Fibroblast of lung (primary cell): Measurements from ENCODE around the gene NCOA5. TPM values are rescaled to one million over a fixed set of nuclear protein-coding genes. Genes with fewer than 3 reads are reported as not detected.

Experiments used
- DNase-seq, 2 donors: peaks; one replicate each; pipeline versions ENCODE4 v3.0.0 to v3.0.0-alpha.2; 2010; ENCODE audit warnings: low read depth in 2 of 2
- H2AFZ ChIP-seq: 2 replicates; pipeline ENCODE4 v1.5.1; 2012; ENCODE audit warnings: low read length, control low read depth, inconsistent platforms
- H3K27ac ChIP-seq: 2 replicates; pipeline ENCODE4 v1.5.1; 2011; ENCODE audit warnings: low read length, control low read depth; ENCODE audit not compliant: insufficient read depth
- H3K27me3 ChIP-seq: 2 replicates; pipeline ENCODE4 v1.5.1; 2011; ENCODE audit warnings: mild to moderate bottlenecking, low read length; ENCODE audit not compliant: control insufficient read depth, insufficient read depth
- H3K36me3 ChIP-seq: 2 replicates; pipeline ENCODE4 v1.5.1; 2011; ENCODE audit warnings: low read length; ENCODE audit not compliant: control insufficient read depth, insufficient read depth
- H3K4me1 ChIP-seq: 2 replicates; pipeline ENCODE4 v1.5.1; 2011; ENCODE audit warnings: low read length; ENCODE audit not compliant: control insufficient read depth, insufficient read depth; ENCODE audit errors: extremely low read depth
- H3K4me2 ChIP-seq: 2 replicates; pipeline ENCODE4 v1.5.1; 2011; ENCODE audit warnings: low read length, control low read depth; ENCODE audit not compliant: insufficient read depth; ENCODE audit errors: extremely low read depth
- H3K4me3 ChIP-seq, 4 experiments: fragments of 200-600 bp in 1 of 4; sonication (generic) in 1 of 4; replicated peaks in 1 of 4; 2 replicates each; pipeline ENCODE4 v1.5.1; 2011 to 2016; ENCODE audit warnings: low read length in 4 of 4, low read depth in 3 of 4, mild to moderate bottlenecking in 3 of 4, control low read depth in 2 of 4, inconsistent platforms in 1 of 4, mixed read lengths in 1 of 4; ENCODE audit not compliant: insufficient read depth in 1 of 4; ENCODE audit errors: control extremely low read depth in 1 of 4
- H3K79me2 ChIP-seq: 2 replicates; pipeline ENCODE4 v1.5.1; 2012; ENCODE audit warnings: mild to moderate bottlenecking, low read length, inconsistent platforms; ENCODE audit not compliant: control insufficient read depth, insufficient read depth
- H3K9ac ChIP-seq: 2 replicates; pipeline ENCODE4 v1.5.1; 2011; ENCODE audit warnings: mild to moderate bottlenecking, low read length, control low read depth; ENCODE audit not compliant: insufficient read depth
- H3K9me3 ChIP-seq: 2 replicates; pipeline ENCODE4 v1.5.1; 2012; ENCODE audit warnings: low read depth, low read length; ENCODE audit not compliant: control insufficient read depth, insufficient read depth
- H4K20me1 ChIP-seq: 2 replicates; pipeline ENCODE4 v1.5.1; 2011; ENCODE audit warnings: low read length; ENCODE audit not compliant: control insufficient read depth, insufficient read depth; ENCODE audit errors: extremely low read depth
- EZH2 ChIP-seq: IDR thresholded peaks from 2 replicates; pipeline ENCODE4 v1.5.1; 2012; ENCODE audit warnings: low read length, control low read depth, mild to moderate bottlenecking; ENCODE audit errors: missing control alignments
- polyA plus RNA-seq, 2 donors: library from polyadenylated mRNA; depleted of rRNA in 1 of 2; stranded (reverse) in 1 of 2; unstranded in 1 of 2; fragments of >200 nt; gene quantifications; 2 replicates each; pipeline ENCODE4 v1.2.1, GENCODE V29; 2011 to 2012; ENCODE audit warnings: missing spikeins in 1 of 2
- total RNA-seq: library from RNA; depleted of rRNA; stranded (reverse); fragments of >200 nt; gene quantifications from 2 replicates; pipeline ENCODE4 v1.2.1, GENCODE V29; 2014
- TF ChIP-seq, protein P1 (sequence below), 2 donors: IDR thresholded peaks in 1 of 2; conservative IDR thresholded peaks in 1 of 2; 1 replicate in 1 of 2; 2 replicates in 1 of 2; pipeline ENCODE4 v1.5.1; 2011 to 2012; ENCODE audit warnings: low read length in 2 of 2, control low read depth in 1 of 2, inconsistent platforms in 1 of 2, low read depth in 1 of 2, mild to moderate bottlenecking in 1 of 2

NCOA5 gene
- total and polyA plus RNA-seq, 2 donors (not counting 1 experiment from before 2014, with no cell fraction given): 8.1 to 18.0 TPM

DNA sequence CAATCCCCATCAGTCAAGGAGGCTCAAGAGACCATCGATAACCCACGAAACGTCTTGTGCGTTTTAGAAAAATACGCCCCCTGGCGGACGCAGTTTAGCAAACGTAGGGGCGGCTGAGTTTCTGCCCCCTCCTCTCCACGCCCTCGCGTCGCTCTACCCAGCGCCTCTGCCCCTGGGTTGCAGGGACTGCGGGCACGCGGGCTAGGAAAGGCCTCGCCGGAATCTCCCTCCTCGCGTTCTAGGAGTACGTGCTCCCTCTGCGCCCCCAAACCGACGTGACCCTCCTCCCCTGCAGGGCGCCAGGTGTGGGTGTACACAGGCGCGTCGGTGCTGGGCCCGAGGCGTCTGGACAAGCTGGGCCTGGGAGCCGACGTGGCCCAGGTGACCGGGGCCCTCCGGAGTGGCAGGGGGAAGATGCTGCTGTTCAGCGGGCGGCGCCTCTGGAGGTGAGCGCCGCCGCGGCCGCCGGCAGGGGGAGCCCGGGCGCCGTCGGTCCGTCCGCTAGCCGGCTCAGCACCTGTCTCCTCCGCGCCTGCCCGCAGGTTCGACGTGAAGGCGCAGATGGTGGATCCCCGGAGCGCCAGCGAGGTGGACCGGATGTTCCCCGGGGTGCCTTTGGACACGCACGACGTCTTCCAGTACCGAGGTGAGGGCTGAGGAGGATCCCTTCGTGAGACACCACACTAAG, 75.8 kb downstream of the NCOA5 start:
- no peaks in the 10 kb centered on the region for H4K20me1 ChIP-seq
- H3K4me3 ChIP-seq: no peak overlapping the region
- peak overlapping the region; percentile 23 for H3K4me2 ChIP-seq
- H3K9ac ChIP-seq: no peak overlapping the region
- no peaks in the 10 kb centered on the region for H3K9me3 ChIP-seq
- H3K27ac ChIP-seq: no peak overlapping the region
- TF ChIP-seq, protein P1, sequence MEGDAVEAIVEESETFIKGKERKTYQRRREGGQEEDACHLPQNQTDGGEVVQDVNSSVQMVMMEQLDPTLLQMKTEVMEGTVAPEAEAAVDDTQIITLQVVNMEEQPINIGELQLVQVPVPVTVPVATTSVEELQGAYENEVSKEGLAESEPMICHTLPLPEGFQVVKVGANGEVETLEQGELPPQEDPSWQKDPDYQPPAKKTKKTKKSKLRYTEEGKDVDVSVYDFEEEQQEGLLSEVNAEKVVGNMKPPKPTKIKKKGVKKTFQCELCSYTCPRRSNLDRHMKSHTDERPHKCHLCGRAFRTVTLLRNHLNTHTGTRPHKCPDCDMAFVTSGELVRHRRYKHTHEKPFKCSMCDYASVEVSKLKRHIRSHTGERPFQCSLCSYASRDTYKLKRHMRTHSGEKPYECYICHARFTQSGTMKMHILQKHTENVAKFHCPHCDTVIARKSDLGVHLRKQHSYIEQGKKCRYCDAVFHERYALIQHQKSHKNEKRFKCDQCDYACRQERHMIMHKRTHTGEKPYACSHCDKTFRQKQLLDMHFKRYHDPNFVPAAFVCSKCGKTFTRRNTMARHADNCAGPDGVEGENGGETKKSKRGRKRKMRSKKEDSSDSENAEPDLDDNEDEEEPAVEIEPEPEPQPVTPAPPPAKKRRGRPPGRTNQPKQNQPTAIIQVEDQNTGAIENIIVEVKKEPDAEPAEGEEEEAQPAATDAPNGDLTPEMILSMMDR (conservative IDR thresholded peaks at IDR 0.05 in 1 of 2, IDR thresholded peaks at IDR 0.05 in 1 of 2; ENCODE audit: low read depth in 1 of 2, low read length in 2 of 2): peak; percentile 62 to 63
- peak; percentile 51 for TF ChIP-seq EZH2
- H3K79me2 ChIP-seq: no peaks in the 10 kb centered on the region
- no peaks in the 10 kb centered on the region for H3K36me3 ChIP-seq
- H2AFZ ChIP-seq: no peak overlapping the region
- peaks cover 48% of the 10 kb centered on the region for H3K27me3 ChIP-seq
- H3K4me1 ChIP-seq: no peaks in the 10 kb centered on the region
- DNase-seq: peak in 1 of 2 donors; percentile 37

DNA sequence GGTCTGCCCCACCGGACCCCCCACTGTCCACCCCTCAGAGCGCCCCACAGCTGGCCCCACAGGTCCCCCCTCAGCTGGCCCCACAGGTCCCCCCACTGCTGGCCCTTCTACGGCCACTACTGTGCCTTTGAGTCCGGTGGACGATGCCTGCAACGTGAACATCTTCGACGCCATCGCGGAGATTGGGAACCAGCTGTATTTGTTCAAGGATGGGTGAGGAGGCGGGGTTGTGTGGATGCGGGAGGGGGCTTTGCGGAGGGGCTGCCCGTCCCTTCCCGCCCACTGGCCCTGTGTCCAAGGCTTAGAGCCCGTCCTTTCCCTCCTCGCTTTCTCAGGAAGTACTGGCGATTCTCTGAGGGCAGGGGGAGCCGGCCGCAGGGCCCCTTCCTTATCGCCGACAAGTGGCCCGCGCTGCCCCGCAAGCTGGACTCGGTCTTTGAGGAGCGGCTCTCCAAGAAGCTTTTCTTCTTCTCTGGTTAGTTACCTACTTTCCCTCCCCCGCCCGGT, 76.4 kb downstream of the NCOA5 start:
- DNase-seq: no peak
- no peak for TF ChIP-seq EZH2
- TF ChIP-seq, protein P1 (conservative IDR thresholded peaks at IDR 0.05 in 1 of 2, IDR thresholded peaks at IDR 0.05 in 1 of 2; ENCODE audit: low read depth in 1 of 2, low read length in 2 of 2): no peak
- Histone ChIP-seq H3K9me3 (no peaks in the 10 kb centered on the region), H3K79me2 (no peaks in the 10 kb centered on the region), H3K4me2 (peak overlapping the region; percentile 23), H3K4me3 (no peak overlapping the region), H3K36me3 (no peaks in the 10 kb centered on the region), H3K27ac (no peak overlapping the region), H3K4me1 (no peaks in the 10 kb centered on the region), H3K9ac (no peak overlapping the region), H4K20me1 (no peaks in the 10 kb centered on the region), H2AFZ (no peak overlapping the region), H3K27me3 (peaks cover 53% of the 10 kb centered on the region)

DNA sequence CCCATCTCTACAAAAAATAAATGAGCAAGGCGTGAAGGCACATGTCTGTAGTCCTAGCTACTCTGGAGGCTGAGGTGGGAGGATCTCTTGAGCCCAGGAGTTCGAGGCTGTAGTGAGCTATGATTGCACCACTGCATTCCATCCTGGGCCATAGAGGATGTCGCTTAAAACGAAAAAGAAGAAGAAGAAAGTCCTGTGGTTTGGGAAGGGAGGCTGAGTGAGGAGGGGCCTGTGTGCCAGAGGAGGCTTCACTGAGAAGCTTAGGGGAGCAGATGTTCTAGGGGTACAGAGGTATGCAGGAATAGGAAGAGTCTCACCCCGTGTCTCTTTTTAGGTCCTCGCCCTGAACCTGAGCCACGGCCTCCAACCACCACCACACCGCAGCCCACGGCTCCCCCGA, 76.8 kb downstream of the NCOA5 start:
- Histone ChIP-seq H3K27me3 (peaks cover 57% of the 10 kb centered on the region), H3K4me2 (no peak overlapping the region), H3K4me3 (no peak overlapping the region), H3K36me3 (no peaks in the 10 kb centered on the region), H4K20me1 (no peaks in the 10 kb centered on the region), H3K9me3 (no peaks in the 10 kb centered on the region), H3K9ac (no peak overlapping the region), H3K4me1 (no peaks in the 10 kb centered on the region), H3K27ac (no peak overlapping the region), H3K79me2 (no peaks in the 10 kb centered on the region), H2AFZ (no peak overlapping the region)
- DNase-seq: no peak
- no peak for TF ChIP-seq EZH2
- TF ChIP-seq, protein P1 (conservative IDR thresholded peaks at IDR 0.05 in 1 of 2, IDR thresholded peaks at IDR 0.05 in 1 of 2; ENCODE audit: low read depth in 1 of 2, low read length in 2 of 2): no peak
